ENCODE data around the gene PRKAB1.
"Not testable (repeated sequence)": the region's sequence is repeated elsewhere in the genome, so short reads cannot be mapped to it uniquely, and the experiment has no call there.

Gene PRKAB1

DNA sequence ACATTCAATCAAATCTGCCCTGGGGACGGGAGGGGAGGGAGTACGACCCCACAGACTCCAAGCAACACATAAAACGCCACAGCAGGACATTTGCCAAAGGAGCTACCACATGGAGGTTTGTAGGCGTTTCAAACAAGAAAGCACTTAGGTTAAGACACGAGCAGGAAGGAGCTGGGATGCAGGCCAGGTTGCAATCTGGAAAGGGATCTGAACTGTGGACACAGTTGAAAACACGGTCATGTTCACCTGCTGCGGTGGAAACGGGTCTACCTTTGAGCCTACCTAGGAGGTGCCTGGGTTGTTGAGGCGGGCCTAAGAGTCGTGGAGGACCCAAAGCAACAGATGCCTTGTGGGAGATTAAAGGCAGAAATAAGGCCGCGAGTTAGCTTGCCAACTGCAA is 18.4 kb downstream of the PRKAB1 start:
- DNase-seq: no peak

GRCh38 chr12:119686776-119687175 is 18.8 kb downstream of the PRKAB1 start:
- DNase-seq: no peak

DNA sequence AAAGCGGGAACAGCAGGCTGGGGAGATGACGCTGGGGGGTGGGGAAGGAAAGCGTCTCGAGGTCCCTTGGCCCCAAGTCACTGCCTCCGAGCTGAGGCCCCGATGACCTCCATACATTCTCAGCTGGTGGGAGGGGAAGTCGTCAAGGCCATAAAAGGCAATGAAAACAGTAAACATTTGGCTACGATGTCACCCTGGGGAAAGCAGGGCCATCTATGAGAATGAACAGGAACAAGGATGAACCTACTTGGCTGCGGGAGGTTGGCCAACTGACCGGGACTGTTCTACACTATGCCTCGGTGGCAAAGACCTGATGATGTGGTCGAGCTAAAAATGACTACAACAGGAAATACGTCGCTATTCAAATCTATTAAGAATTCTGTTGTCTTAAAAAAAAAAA is 19.5 kb downstream of the PRKAB1 start:
- no peak for DNase-seq

- no peak for DNase-seq
Measured at GRCh38 chr12:119687879-119688278, 19.9 kb downstream of the PRKAB1 start.

DNA sequence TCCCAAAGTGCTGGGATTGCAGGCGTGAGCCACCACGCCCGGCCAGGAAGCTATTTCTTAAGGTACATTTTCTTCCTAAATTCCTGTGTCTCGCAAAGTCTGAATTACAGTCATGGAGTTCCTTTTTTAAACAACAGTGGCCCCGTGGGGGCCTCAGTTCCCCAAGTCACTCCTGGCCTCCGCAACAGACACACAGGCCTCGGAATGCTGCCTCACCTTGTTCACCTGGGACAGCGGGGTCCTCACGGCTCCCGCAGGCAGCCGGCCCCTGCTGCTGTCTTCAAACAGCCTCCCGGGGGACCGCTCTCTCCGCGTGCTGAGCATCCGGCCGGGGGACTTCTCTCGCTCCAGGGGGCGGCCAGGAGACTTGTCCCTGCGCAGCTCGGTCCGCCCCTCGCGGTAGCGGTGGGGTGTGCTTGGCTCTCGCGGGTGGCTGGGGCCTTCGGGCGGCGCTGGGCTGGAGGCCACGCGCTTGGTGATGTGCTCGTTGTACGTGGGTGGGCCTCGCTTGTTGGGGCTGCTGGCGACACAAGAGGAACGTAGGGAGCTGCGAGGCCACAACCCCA is 22.1 kb downstream of the PRKAB1 start:
- no peak for DNase-seq

- no peak for DNase-seq
Measured at GRCh38 chr12:119691202-119691810, 23.4 kb downstream of the PRKAB1 start.

GRCh38 chr12:119692410-119692809 is 24.5 kb downstream of the PRKAB1 start:
- DNase-seq: peak; percentile 82

DNA sequence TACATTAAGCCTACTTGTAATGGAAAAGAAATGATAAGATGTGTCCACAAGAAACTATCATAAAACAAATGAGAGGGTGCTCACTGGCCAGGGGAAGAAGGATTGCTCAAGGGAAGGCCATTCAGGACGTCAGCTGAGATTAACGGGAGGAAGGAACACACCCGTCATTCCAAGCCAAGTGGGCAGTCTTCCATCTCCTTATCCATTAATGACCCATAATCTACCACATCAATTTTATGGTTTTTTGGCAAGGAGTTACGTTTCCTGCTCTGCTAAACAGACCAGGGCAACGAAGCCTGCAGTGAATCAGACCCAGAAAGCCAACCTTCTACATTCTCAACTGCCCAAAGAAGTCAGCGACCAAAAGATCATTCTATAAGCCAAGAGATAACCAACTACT is 25.1 kb downstream of the PRKAB1 start:
- no peak for DNase-seq

- no peak for DNase-seq
Measured at GRCh38 chr12:119693511-119693910, 25.6 kb downstream of the PRKAB1 start.

GRCh38 chr12:119694111-119694510 is 26.2 kb downstream of the PRKAB1 start:
- no peak for DNase-seq

DNA sequence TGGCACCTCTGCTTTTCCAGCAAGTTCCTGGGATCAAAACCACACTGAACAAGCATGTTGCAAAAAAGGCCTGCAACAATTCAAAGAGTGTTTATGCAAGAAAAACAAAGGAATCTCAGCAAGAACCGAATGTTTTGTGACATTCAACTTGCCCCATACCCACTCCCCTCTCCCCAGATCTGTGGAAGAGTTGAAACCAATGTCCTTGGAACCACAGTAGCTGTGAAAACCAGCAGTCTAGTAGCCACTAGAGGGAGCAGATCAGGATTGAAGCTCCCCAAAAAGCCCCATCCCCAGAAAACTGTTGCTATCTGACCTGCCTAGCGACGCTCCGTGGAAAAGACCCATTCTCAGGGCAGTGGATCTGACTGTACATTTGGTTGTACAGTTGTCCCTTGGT is 27.1 kb downstream of the PRKAB1 start:
- DNase-seq: no peak

DNA sequence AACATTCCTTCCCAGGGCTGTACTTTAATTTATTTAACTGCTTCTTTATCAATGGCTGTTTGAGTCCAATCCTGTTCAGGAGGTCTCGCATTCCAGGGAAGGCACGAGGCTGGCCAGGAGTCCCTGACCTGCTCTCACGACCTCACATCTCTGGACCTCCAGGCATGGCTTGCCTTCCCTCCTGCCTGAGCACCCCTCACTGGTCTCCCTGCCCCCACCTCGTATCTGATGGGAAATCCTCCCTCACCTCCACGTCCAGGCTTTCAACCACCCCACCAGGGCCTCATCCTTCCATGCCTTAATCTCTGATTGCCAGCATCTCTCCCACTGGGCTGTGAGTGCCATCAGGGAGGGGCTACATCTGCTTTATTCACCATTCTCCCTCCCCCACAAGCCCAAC is 29.0 kb downstream of the PRKAB1 start:
- no peak for DNase-seq

DNA sequence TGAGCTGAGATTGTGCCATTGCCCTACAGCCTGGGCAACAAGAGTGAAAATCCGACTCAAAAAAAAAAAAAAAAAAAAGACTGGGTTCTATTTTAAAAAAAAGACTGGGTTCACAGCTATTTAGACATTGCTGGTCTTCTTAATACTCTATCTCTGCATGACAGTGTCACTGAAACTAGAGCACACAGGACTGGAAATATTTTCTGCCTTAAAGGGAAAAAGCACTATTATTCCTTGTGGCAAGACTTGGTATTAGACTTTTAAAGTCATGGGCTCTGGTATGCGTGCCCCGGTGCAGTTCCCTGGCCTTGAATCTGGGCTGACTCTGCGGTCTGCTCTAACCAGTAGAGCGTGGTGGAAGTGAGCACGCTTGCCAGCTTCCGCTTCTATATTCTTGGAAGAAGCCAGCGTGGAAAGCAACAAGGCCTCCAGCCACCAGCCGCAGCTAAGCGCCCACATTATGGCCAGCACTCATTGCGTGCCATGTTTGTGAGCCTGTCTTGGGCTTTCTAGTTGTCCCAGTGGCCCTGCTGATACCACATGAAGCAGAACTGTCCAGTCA is 31.3 kb downstream of the PRKAB1 start:
- DNase-seq: no peak

DNA sequence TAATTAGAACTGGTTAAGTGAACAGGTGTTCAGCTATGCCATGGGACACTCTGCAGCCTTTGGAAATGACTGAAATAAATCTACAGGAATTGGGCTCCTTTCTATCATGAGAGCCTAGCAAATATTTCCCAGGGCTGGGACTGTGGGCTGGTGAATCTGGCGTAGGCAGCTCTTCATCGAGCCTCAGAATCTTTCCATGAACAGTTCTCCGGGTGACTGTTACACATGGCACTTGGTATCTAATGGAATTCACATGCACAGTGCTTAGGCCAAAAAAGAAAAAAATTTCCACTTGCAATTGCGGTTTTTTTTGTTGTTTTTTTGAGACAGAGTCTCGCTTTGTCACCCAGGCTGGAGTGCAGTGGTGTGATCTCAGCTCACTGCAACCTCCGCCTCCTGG is 32.1 kb downstream of the PRKAB1 start:
- DNase-seq: no peak

DNA sequence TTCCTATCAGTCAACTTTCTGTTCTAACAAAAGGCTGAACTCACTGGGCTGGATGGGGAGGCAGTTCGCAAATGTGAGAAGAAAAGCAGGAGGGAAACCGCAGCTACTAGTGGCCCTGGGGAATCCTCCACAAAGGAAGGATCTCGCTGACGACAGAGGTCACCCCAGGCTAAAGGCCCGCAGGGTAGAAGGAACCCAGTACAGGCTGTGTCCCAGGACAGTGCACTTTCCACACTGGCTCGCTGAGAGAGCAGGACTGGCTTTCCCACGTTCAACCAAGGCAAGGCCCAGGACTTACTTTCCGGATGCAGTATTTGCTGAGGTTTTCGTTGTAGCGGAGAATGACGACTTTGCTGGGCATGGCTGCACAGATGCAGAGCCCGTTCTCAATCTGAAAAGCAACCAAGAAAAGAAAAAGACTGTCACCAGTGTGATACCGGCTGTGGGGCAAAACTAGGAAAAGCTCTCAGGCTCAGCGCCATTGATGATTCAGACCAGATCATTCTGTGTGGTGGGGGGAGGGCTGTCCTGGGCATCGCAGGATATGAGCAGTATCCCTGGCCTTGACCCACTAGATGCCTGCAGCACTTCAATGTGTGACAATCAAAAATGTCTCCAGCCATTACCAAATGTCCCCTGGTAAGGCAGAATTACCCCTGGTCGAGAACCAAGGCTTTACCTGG is 36.3 kb downstream of the PRKAB1 start:
- DNase-seq: no peak

- DNase-seq: no peak
Measured at GRCh38 chr12:119705182-119705581, 37.2 kb downstream of the PRKAB1 start.

- DNase-seq: not testable (repeated sequence)
Measured at GRCh38 chr12:119706427-119706826, 38.5 kb downstream of the PRKAB1 start.

GRCh38 chr12:119710374-119710964 is 42.5 kb downstream of the PRKAB1 start:
- DNase-seq: no peak

DNA sequence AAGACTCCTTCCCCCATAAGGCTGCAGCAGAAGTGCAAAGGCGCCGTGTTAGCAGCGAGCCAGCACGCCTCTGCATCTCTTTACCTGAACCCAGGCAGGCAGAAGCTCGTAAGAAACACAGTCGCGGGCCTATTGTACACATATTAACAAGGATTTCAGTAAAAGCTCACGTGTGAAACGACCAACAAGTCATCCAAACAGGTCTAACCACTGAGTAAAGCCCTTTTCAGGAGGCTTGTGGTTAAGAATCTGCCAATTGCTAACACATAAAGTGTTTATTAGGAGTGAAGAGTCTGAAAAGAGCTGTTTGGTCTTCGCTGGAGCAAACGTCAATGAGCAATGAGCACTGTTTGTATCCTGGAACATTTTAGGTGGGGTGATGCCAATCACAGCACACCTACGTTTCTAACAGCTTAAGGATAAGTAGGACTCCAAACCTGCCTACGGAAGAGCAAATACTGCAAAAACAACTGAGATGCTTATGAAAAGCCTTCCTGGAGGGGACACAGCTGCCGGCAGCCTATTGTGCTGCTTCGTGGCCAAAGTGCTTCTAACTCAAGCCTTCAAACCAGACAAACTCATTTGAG is 43.1 kb downstream of the PRKAB1 start:
- no peak for DNase-seq

GRCh38 chr12:119711693-119712092 is 43.8 kb downstream of the PRKAB1 start:
- DNase-seq: no peak

DNA sequence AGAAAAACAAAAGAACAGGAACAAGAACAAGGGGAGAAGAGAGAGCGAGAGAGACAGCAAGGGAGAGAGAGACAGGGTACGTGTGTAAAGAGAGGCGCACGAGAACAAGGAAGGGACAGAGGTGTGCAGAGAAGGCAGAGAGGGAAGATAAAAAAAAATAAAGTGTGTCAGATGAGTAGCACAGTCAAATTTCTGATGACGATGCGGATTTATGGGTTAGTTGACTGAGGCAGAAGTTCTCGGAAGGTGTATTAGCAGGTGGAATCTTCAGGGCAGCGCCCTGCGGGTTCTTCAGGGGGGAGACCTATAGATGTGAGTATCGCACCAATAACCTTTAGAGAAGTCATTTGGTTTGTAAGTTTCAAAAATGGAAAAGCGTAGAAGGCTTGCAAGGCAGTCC is 44.8 kb downstream of the PRKAB1 start:
- DNase-seq: no peak

DNA sequence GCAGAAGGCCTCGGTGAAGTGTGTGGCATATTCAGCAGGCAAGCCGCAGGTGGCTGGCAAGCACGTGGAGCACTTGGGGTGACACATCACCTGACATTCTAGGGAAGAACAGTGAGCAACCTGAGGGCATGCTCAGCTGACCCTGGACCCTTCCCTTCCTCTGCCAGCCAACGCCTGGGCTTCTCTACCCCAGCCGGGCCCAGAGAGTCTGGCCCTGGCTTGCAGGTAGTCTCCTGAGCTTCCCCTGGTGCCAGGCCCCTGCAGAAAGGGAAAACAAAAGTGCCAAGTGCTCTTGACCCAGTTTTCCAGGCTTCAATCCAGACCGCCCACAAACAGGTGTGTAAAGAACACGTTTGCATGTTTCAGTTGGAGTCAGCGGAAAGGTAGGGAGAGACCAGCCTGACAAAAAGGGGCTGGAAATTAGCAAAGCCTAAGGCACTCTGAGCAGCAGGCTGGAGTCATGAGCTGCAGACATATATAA is 45.7 kb downstream of the PRKAB1 start:
- DNase-seq: no peak

DNA sequence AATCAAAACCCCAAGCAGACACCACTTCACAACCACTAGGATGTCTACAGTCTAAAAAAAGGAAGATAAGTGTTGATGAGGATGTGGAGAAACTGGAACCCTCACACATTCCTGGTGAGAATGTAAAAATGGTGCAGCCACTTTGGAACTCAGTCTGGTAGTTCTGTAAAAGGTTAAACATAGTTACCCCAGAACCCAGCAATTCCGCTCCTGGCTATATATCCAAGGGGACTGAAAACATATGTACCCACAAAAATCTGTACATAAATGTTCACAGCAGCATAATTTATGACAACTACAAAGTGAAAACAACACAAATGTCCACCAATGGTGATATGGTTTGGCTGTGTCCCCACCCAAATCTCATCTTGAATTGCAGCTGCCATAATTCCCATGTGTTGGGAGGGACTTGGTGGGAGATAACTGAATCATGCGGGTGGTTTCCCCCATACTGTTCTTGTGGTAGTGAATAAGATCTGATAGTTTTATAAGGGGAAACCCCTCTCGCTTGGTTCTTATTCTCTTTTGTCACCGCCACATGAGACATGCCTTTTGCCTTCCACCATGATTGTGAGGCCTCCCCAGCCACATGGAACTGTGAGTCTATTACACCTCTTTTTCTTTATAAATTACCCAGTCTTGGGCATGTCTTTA is 46.8 kb downstream of the PRKAB1 start:
- DNase-seq: no peak
